DMS 273 treated with DMSO at 0.1 percent for 48 hours (cell line): Measurements from ENCODE around the gene DUSP5.

Experiments
- DNase-seq: peaks from one replicate; lab custom pipeline; 2025; lab: John Stamatoyannopoulos, UW

The DUSP5 gene

GRCh38 chr10:110546499-110547110 lies 48.9 kb downstream of the DUSP5 start:
- no peak for DNase-seq

GRCh38 chr10:110547139-110547761 lies 49.5 kb downstream of the DUSP5 start:
- no peak for DNase-seq

DNA sequence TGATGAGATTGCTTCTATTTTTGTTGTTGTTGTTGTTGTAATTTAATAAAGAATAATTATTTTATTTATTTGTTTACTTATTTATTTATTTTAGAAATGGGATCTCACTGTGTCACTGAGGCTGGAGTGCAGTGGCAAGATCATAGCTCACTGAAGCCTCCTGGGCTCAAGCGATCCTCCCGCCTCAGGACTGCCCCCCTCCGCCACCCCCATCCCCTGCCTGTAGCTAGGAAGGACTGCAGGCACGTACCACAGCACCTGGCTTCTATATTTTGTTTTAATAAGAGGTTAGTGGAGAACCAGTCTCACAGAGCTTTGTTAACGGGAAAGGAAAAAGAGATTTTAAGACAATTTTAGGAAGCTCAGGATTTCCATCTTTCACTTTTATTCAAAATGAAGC lies 50.3 kb downstream of the DUSP5 start:
- DNase-seq = no peak

DNA sequence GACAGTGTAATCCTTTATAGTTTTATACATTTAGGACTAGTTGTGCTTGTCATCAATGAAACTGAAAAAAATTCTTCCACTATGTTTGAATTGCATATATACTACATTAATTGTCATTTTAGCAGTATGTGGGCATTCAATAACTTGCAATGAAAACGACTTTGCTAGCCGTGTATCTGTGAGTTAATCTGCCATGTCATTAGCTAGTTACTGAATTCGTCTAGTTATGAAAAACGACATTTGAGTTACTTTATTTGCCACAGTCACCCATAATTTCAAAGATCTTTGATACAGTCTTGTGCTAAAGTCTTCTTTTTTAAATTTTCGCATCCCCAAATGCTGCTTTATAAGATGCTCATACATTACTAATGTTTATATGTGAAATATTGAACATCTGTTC lies 51.5 kb downstream of the DUSP5 start:
- no peak for DNase-seq

DNA sequence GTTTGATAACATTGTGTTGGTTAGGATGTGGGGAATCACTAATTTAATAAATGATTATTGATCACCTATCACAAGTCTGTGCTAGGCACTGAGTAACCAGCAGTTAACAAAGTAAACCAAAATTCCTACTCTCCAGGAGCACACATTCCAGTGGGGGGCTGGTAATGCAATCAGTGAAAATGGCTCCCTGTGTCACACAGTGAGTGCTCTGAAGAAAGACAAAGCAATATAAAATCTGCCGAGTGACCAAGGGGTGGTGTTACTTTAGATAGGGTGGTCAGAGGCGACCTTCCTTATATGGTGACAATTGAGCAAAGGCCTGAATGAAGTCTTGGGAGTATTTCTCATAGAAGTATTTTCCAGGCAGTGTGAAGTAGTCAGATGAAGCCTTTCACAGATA lies 56.2 kb downstream of the DUSP5 start:
- no peak for DNase-seq

GRCh38 chr10:110556296-110556695 lies 58.6 kb downstream of the DUSP5 start:
- DNase-seq = no peak

DNA sequence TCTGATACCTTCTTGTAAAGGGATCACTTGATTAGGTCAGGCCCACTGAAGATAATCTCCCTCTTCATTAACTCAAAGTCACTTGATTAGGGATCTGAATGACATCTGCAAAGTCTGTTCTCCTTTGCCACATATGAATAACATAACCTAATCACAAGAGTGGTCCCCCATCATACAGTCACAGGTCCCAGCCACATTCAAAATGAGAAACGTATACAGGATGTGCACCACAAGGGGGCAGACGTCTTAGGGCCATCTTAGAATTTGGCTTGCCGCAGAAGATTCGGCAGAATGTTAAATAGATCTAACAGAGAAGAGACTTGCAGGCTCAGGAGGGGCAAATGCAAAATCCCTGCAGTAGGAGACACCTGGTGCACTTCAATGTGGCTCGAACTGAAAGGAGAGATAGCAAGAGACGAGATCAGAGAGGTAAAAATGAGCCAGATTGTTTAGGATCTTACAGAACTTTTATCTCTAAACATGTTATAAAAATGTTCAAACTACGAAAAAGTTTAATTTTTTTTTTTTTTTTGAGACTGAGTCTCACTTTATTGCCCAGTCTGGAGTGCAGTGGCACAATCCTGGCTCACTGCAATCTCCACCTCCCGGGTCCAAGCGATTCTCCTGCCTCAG lies 59.4 kb downstream of the DUSP5 start:
- DNase-seq = peak; percentile 4

GRCh38 chr10:110558041-110558440 lies 60.3 kb downstream of the DUSP5 start:
- DNase-seq = no peak

GRCh38 chr10:110560012-110560411 lies 62.3 kb downstream of the DUSP5 start:
- DNase-seq = no peak
